KMS-11 (cell line): ENCODE data around the gene CNNM2.

Experiments
- H2AFZ ChIP-seq: fragments of 200-600 bp; sonication (generic); 2 replicates; pipeline ENCODE4 v1.6.1; 2016; ENCODE audit warnings: antibody characterized with exemption, mixed run types, low read depth
- H3K27ac ChIP-seq: fragments of 200-600 bp; sonication (generic); 2 replicates; pipeline ENCODE4 v1.6.1; 2016; ENCODE audit warnings: mild to moderate bottlenecking, mixed run types
- H3K27me3 ChIP-seq: fragments of 200-600 bp; sonication (generic); 2 replicates; pipeline ENCODE4 v1.6.1; 2017; ENCODE audit warnings: mild to moderate bottlenecking, low read depth, mixed run types, moderate library complexity; ENCODE audit not compliant: insufficient read depth
- H3K36me3 ChIP-seq: fragments of 200-600 bp; sonication (generic); 2 replicates; pipeline ENCODE4 v1.6.1; 2017; ENCODE audit warnings: mild to moderate bottlenecking, mixed run types; ENCODE audit not compliant: insufficient read depth
- H3K4me1 ChIP-seq: fragments of 200-600 bp; sonication (generic); 2 replicates; pipeline ENCODE4 v1.6.1; 2016; ENCODE audit warnings: mild to moderate bottlenecking, low read depth, mixed run types; ENCODE audit not compliant: poor library complexity, severe bottlenecking
- H3K4me2 ChIP-seq: fragments of 200-600 bp; sonication (generic); 2 replicates; pipeline ENCODE4 v1.7.0; 2016; ENCODE audit warnings: mild to moderate bottlenecking, mixed run types
- H3K4me3 ChIP-seq: fragments of 200-600 bp; sonication (generic); IDR thresholded peaks from 2 replicates; pipeline ENCODE4 v1.6.1; 2017; ENCODE audit warnings: low read depth, low read length, mixed read lengths; ENCODE audit not compliant: insufficient read depth
- H3K79me2 ChIP-seq: fragments of 200-600 bp; sonication (generic); 2 replicates; pipeline ENCODE4 v1.6.1; 2016; ENCODE audit warnings: low read depth, mixed run types; ENCODE audit not compliant: insufficient read depth
- H3K9ac ChIP-seq: fragments of 200-600 bp; sonication (generic); 2 replicates; pipeline ENCODE4 v1.6.1; 2016; ENCODE audit warnings: mild to moderate bottlenecking, mixed run types
- H4K20me1 ChIP-seq: fragments of 200-600 bp; sonication (generic); 2 replicates; pipeline ENCODE4 v1.6.1; 2016; ENCODE audit warnings: mild to moderate bottlenecking, mixed run types; ENCODE audit not compliant: insufficient read depth
- TF ChIP-seq, protein P1 (sequence below): fragments of 200-600 bp; sonication (generic); conservative IDR thresholded peaks from 2 replicates; pipeline ENCODE4 v1.6.1; 2017; ENCODE audit warnings: low read depth, mild to moderate bottlenecking, antibody characterized with exemption, low read length, moderate library complexity, mixed read lengths

The CNNM2 gene

DNA sequence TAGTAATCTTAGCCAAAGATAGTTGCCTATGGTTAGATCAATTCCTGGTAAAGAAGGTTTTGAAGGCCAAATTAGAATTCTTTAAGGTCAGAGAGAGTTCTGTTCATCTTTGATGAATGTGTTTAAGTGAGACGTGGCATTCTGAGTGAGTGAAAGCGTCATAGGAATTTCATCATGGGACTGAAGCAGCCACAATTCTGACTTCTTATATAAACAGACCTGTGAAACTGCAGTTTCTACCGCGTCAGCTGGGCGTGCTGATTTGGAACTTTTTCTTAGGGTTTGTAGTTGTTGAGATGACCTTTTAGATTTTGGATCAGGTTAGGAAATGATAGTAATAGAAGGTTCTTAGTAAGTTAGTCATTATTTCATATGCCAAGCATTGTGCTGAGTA is 103.8 kb downstream of the CNNM2 start:
- no peaks in the 10 kb centered on the region for H4K20me1 ChIP-seq
- H3K4me1 ChIP-seq = no peaks in the 10 kb centered on the region
- TF ChIP-seq, protein P1, sequence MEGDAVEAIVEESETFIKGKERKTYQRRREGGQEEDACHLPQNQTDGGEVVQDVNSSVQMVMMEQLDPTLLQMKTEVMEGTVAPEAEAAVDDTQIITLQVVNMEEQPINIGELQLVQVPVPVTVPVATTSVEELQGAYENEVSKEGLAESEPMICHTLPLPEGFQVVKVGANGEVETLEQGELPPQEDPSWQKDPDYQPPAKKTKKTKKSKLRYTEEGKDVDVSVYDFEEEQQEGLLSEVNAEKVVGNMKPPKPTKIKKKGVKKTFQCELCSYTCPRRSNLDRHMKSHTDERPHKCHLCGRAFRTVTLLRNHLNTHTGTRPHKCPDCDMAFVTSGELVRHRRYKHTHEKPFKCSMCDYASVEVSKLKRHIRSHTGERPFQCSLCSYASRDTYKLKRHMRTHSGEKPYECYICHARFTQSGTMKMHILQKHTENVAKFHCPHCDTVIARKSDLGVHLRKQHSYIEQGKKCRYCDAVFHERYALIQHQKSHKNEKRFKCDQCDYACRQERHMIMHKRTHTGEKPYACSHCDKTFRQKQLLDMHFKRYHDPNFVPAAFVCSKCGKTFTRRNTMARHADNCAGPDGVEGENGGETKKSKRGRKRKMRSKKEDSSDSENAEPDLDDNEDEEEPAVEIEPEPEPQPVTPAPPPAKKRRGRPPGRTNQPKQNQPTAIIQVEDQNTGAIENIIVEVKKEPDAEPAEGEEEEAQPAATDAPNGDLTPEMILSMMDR = no peak
- no peak overlapping the region for H3K27ac ChIP-seq
- no peaks in the 10 kb centered on the region for H3K36me3 ChIP-seq
- H3K9ac ChIP-seq = no peak overlapping the region
- no peaks in the 10 kb centered on the region for H3K27me3 ChIP-seq
- H3K4me2 ChIP-seq = no peak overlapping the region
- H2AFZ ChIP-seq = no peak overlapping the region
- H3K79me2 ChIP-seq = no peaks in the 10 kb centered on the region
- H3K4me3 ChIP-seq = no peak overlapping the region

DNA sequence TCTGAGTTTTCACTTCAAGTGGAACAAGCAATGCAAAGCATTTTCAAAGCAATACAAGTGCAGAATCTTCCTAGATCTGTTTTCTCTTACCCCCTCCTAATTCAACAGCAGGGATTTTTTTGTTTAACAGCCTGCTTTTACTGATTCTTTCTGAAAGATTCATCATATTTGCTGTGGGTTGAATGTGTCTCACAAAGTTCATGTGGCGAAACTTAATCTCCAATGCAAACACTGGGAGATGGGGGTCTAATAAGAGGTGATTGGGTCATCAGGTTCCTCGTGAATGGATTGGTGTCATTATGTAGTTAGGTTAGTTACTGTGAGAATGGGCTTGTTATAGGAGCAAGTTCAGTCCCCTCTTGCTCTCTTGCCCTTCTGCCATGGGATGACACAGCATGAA is 107.6 kb downstream of the CNNM2 start:
- Histone ChIP-seq H3K4me1 (no peaks in the 10 kb centered on the region), H3K79me2 (no peaks in the 10 kb centered on the region), H4K20me1 (no peaks in the 10 kb centered on the region), H3K27me3 (no peaks in the 10 kb centered on the region), H2AFZ (no peak overlapping the region), H3K4me2 (no peak overlapping the region), H3K36me3 (no peaks in the 10 kb centered on the region), H3K27ac (no peak overlapping the region), H3K9ac (no peak overlapping the region), H3K4me3 (no peak overlapping the region)
- TF ChIP-seq, protein P1 = no peak

DNA sequence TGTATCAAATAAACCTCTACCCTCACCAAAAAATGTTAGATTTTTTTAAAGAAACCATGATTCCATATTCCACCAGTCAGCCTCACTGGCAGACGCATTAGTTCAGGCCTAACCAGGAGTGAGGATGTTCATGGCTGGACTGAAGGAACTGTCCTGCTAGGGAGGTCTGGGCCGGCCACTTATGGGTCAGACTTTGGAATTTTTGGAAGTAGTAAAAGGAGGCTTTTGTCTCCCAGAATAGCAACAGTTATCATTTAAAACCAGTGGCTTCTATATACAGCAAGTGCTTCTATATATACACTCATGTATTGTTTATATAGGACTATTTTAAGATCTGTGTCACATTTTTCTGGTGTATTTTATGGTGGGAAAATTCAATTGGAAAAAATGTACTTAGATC is 120.5 kb downstream of the CNNM2 start:
- Histone ChIP-seq H3K4me3 (no peak overlapping the region), H3K27me3 (no peaks in the 10 kb centered on the region), H3K9ac (no peak overlapping the region), H3K27ac (no peak overlapping the region), H3K4me2 (no peak overlapping the region), H4K20me1 (no peaks in the 10 kb centered on the region), H2AFZ (no peak overlapping the region), H3K36me3 (no peaks in the 10 kb centered on the region), H3K4me1 (no peaks in the 10 kb centered on the region), H3K79me2 (no peaks in the 10 kb centered on the region)
- TF ChIP-seq, protein P1 = no peak

DNA sequence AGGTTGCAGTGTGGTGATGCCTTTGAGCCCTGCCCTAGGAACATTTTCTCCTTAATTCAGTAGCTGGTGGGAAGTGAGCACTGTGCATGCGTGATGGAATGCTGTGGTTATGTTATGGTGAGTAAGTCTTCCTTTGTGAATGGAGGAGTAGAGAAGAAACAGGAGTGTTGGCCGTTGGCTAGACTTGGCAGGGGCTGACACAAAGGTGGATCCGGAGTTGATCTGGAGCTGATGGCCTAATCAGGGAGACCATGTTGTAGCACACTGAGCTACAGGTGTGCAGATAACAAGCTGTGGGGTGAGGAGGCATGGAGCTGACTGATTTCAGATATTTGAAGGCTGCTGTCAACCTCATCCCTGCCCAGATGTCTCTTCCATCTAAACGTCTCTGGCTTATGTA is 122.3 kb downstream of the CNNM2 start:
- no peak overlapping the region for H3K4me2 ChIP-seq
- H2AFZ ChIP-seq = no peak overlapping the region
- H3K36me3 ChIP-seq = no peaks in the 10 kb centered on the region
- H3K9ac ChIP-seq = no peak overlapping the region
- H3K4me1 ChIP-seq = no peaks in the 10 kb centered on the region
- no peak overlapping the region for H3K4me3 ChIP-seq
- no peaks in the 10 kb centered on the region for H3K27me3 ChIP-seq
- no peaks in the 10 kb centered on the region for H3K79me2 ChIP-seq
- H4K20me1 ChIP-seq = no peaks in the 10 kb centered on the region
- TF ChIP-seq, protein P1 = no peak
- no peak overlapping the region for H3K27ac ChIP-seq

DNA sequence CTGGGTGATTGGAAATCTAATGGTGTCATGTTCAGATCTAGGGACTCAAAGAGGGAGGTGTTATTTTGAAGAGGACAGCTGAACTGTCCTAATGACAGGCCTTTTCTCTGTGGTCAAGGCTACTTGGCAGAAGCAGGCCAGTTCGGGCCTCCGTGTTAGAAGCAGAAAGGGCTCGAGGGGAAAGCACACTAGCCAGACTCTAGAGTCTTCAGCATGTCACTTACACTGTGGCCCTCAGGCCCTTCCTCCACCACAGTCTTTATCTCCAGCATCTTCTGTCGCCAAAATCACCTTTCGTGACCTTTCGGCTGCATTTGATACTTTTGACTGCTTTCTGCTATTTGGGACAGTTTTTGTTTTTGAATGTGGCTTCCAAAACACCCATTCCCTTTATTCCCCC is 123.3 kb downstream of the CNNM2 start:
- no peak overlapping the region for H3K27ac ChIP-seq
- no peak overlapping the region for H3K4me2 ChIP-seq
- no peak overlapping the region for H3K9ac ChIP-seq
- H3K4me1 ChIP-seq = no peaks in the 10 kb centered on the region
- TF ChIP-seq, protein P1 = no peak
- no peaks in the 10 kb centered on the region for H3K79me2 ChIP-seq
- no peak overlapping the region for H2AFZ ChIP-seq
- no peaks in the 10 kb centered on the region for H3K36me3 ChIP-seq
- no peak overlapping the region for H3K4me3 ChIP-seq
- H3K27me3 ChIP-seq = no peaks in the 10 kb centered on the region
- no peaks in the 10 kb centered on the region for H4K20me1 ChIP-seq
